Breast epithelium (tissue), 4 donors: ENCODE data around the gene KCNQ5. TPM values are rescaled to one million over a fixed set of nuclear protein-coding genes. Genes with fewer than 3 reads are reported as not detected.

Experiments
- DNase-seq, 2 donors: peaks; one replicate each; pipeline ENCODE4 v3.0.0-alpha.2; 2019; ENCODE audit warnings: low spot score in 2 of 2
- H3K27ac ChIP-seq, 2 donors: fragments of 200-600 bp; sonication (generic) in 1 of 2; one replicate each; pipeline ENCODE4 v1.5.1; 2016 to 2019; ENCODE audit warnings: mild to moderate bottlenecking in 1 of 2
- H3K27me3 ChIP-seq, 2 donors: fragments of 200-600 bp; sonication (generic) in 1 of 2; one replicate each; pipeline versions ENCODE4 v1.5.1 to v1.6.0; 2017 to 2019; ENCODE audit warnings: control low read depth in 1 of 2, mild to moderate bottlenecking in 1 of 2
- H3K36me3 ChIP-seq: fragments of 200-600 bp; one replicate; pipeline ENCODE4 v1.5.1; 2019
- H3K4me1 ChIP-seq, 2 donors: fragments of 200-600 bp; sonication (generic); one replicate each; pipeline ENCODE4 v1.5.1; 2016 to 2019; ENCODE audit warnings: control low read depth in 1 of 2
- H3K4me3 ChIP-seq, 3 donors: fragments of 200-600 bp; sonication (generic); 1 replicate in 2 of 3; 2 replicates in 1 of 3; pipeline ENCODE4 v1.5.1; 2016 to 2019; ENCODE audit warnings: mild to moderate bottlenecking in 3 of 3, moderate library complexity in 2 of 3
- H3K9me3 ChIP-seq, 2 donors: fragments of 200-600 bp; sonication (generic) in 1 of 2; one replicate each; pipeline ENCODE4 v1.5.1; 2016 to 2019; ENCODE audit warnings: control low read depth in 1 of 2
- POLR2A ChIP-seq: fragments of 450-650 bp; IDR thresholded peaks from one replicate; pipeline ENCODE4 v1.6.1; 2016; ENCODE audit warnings: antibody characterized with exemption, mild to moderate bottlenecking, moderate library complexity
- POLR2AphosphoS5 ChIP-seq, 3 donors: sonication (generic); formaldehyde crosslinking; IDR thresholded peaks; one replicate each; pipeline ENCODE4 v1.6.1; 2017; ENCODE audit warnings: antibody characterized with exemption in 3 of 3
- intact Hi-C: fragments of 100-400 bp; cut with DNase I; formaldehyde crosslinking; loops from one replicate; pipeline ENCODE4 v1.15.1; 2023; ENCODE audit warnings: low total_unique reads
- total RNA-seq, 3 donors: library from RNA; depleted of rRNA; stranded (reverse); fragments of >200 nt; gene quantifications; one replicate each; pipeline ENCODE4 v1.1.0, GENCODE V29; 2016
- TF ChIP-seq, protein P1 (sequence below), 3 donors: fragments of 450-650 bp; IDR thresholded peaks; one replicate each; pipeline ENCODE4 v1.5.1; 2016 to 2017; ENCODE audit warnings: antibody characterized with exemption in 3 of 3, mild to moderate bottlenecking in 3 of 3, moderate library complexity in 3 of 3

KCNQ5 gene
- total RNA-seq, 3 donors from 2014 or later: 0.16 to 1.0 (median 0.33) TPM

DNA sequence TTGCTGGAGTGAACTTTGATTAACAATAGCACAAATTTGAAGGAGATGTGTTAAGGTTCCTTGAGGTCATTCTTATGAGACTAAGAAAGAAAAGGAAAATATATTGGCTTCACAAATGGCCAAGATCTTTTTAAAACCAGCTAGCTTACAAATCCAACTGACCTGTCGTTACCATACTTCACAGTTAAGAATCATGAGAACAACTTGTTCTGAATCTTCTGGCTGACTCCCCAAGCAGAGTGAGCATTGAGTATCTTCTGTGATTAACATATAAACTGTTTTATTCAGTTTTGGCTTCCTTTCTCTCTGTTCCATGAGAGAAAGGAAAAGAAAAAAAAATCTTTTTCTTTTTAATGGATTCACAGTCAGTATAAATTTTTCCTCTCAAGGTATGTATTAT lies 326.3 kb downstream of the KCNQ5 start:
- no peaks in the 10 kb centered on the region for H3K36me3 ChIP-seq
- no peak for DNase-seq
- H3K4me3 ChIP-seq: no peak overlapping the region
- H3K27ac ChIP-seq: no peak overlapping the region
- no peaks in the 10 kb centered on the region for H3K4me1 ChIP-seq
- H3K27me3 ChIP-seq: no peaks in the 10 kb centered on the region
- H3K9me3 ChIP-seq: no peaks in the 10 kb centered on the region
- TF ChIP-seq POLR2AphosphoS5 (IDR thresholded peaks at IDR 0.05) (no peak), POLR2A (no peak)
- TF ChIP-seq, protein P1, sequence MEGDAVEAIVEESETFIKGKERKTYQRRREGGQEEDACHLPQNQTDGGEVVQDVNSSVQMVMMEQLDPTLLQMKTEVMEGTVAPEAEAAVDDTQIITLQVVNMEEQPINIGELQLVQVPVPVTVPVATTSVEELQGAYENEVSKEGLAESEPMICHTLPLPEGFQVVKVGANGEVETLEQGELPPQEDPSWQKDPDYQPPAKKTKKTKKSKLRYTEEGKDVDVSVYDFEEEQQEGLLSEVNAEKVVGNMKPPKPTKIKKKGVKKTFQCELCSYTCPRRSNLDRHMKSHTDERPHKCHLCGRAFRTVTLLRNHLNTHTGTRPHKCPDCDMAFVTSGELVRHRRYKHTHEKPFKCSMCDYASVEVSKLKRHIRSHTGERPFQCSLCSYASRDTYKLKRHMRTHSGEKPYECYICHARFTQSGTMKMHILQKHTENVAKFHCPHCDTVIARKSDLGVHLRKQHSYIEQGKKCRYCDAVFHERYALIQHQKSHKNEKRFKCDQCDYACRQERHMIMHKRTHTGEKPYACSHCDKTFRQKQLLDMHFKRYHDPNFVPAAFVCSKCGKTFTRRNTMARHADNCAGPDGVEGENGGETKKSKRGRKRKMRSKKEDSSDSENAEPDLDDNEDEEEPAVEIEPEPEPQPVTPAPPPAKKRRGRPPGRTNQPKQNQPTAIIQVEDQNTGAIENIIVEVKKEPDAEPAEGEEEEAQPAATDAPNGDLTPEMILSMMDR (IDR thresholded peaks at IDR 0.05): no peak
- intact Hi-C loops: no loop called here

DNA sequence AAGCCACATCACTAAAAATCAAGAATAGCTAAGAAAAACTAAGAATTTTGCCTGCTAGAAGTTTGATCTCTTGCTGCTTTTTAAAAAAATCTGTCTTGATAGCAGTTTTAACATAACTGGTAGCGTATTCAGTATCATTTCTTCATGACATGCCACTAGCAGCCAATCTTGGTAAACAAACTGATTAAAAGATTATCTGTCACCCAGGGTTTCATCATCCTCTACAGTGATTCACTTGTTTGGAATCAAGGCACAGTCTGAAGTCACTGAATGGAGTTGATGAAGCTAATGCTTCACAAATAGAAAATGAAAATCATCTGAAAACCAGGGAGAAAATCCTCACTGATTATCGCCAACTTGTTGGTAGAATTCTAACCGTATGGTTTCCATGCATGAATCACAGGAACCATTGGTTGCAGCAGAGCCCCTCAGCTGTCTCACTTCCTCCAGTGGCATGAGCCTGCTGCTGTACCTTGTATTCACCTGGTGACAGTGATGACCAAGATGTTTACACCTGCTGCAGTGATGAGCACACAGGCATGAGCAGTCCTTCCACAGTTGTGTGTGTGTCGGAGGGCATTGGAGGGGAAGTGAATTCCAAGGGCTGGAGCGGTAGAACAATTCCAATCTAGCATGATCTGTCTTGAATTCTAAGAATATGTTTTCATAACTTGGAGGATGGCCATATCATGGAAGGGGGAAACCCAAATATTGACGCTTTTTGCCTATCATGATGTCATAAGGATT lies 328.4 kb downstream of the KCNQ5 start:
- H3K4me1 ChIP-seq: no peaks in the 10 kb centered on the region
- H3K27ac ChIP-seq: no peak overlapping the region

DNA sequence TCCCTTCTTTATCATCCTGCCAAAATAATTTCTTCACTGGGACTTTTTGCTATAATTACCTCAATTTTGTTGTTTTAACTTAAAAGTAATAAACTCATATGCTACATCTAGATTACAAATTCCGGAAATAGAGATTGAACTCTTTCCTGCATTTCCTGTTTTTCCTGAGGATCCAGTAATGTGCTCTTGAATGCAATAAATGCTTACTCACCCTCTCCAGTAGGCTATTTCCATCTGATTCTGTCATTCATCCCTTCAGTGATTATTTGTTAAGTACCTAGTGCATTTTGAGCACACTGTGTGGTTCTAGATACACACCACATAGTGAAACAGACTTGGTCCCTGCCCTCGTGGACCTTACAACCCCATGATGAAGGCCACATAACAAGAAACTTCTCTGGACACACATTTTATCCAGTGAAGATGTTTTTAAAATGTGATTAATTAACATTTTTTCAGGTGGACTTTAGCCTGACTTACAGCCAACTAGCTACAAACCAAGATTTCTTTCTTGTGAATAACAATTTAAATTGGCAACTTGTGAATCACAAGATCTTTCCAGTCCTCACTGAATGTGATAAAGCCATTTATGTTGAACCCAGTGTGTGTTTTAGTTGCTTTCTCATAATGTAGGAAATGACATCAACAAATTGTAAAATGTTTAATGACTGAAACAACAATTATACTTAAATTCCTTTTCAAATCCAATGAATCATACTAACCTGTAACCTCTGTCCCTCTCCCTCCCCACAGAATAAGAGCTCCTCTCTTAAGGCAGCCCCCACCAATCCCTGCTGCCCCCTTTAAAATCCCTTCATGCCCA lies 331.2 kb downstream of the KCNQ5 start:
- TF ChIP-seq POLR2A: no peak
- no peak for TF ChIP-seq POLR2AphosphoS5 (IDR thresholded peaks at IDR 0.05)
- TF ChIP-seq, protein P1 (IDR thresholded peaks at IDR 0.05): no peak
- Histone ChIP-seq H3K27ac (no peak overlapping the region), H3K27me3 (no peaks in the 10 kb centered on the region), H3K36me3 (no peaks in the 10 kb centered on the region), H3K4me3 (no peak overlapping the region), H3K4me1 (no peaks in the 10 kb centered on the region), H3K9me3 (no peaks in the 10 kb centered on the region)
- intact Hi-C loops: loop anchor here (1.0 kb wide), 1 partner anchor 15 kb away; no protein-coding TSS in a partner anchor
- no peak for DNase-seq

More for the DNA sequence above, 328.4 kb downstream of the KCNQ5 start:
- Histone ChIP-seq H3K9me3 (no peaks in the 10 kb centered on the region), H3K36me3 (no peaks in the 10 kb centered on the region), H3K4me3 (no peak overlapping the region), H3K27me3 (no peaks in the 10 kb centered on the region)
- TF ChIP-seq POLR2AphosphoS5 (IDR thresholded peaks at IDR 0.05) (no peak), POLR2A (no peak)
- TF ChIP-seq, protein P1 (IDR thresholded peaks at IDR 0.05): no peak
- intact Hi-C loops: no loop called here
- no peak for DNase-seq

DNA sequence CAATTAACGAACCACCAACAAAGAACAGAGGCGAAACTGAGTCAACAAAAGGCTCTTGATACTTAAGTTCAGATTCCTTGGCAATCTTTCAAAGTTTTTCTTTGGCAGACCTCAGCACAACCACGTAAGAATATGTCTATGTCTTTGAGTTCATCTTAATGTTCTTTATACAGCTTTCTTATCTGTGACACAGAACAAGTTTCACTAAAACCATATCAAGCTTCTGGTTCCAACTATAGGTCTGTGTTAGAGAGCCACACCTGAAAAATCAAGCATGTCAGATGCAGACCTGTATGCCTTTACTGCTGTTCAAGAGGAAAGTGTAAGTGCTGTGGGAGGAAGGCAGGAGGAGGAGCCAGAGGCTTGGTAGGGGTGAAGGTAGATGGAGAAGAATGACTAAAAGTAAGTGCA lies 332.1 kb downstream of the KCNQ5 start:
- intact Hi-C loops: no loop called here
- TF ChIP-seq POLR2AphosphoS5 (IDR thresholded peaks at IDR 0.05) (no peak), POLR2A (no peak)
- TF ChIP-seq, protein P1 (IDR thresholded peaks at IDR 0.05): no peak
- no peaks in the 10 kb centered on the region for H3K4me1 ChIP-seq

DNA sequence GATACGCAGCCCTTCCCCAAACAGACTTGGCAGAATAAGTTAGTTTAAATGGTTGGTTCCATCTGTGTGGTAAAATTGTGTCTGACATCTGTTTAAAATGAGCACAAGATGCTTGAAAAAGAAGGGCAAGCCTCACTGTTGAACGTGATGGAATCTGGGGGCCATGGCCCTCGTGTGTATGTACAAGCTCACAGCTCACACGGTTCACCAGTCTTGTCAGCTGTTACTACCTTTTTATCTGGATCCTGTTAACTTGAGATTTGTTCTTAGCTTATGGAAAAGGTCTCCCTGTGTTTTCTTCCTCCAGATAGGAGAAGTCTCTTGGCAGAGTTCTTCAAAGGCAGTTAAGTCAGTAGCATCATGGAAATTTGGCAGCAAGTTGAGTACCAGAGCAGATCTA lies 332.9 kb downstream of the KCNQ5 start:
- DNase-seq: no peak
- no peaks in the 10 kb centered on the region for H3K27me3 ChIP-seq
- TF ChIP-seq POLR2AphosphoS5 (IDR thresholded peaks at IDR 0.05) (no peak), POLR2A (no peak)
- TF ChIP-seq, protein P1 (IDR thresholded peaks at IDR 0.05): no peak
- H3K27ac ChIP-seq: no peak overlapping the region
- no peak overlapping the region for H3K4me3 ChIP-seq
- H3K4me1 ChIP-seq: no peaks in the 10 kb centered on the region
- no peaks in the 10 kb centered on the region for H3K36me3 ChIP-seq
- no peaks in the 10 kb centered on the region for H3K9me3 ChIP-seq
- intact Hi-C loops: no loop called here

More for the DNA sequence above, 332.1 kb downstream of the KCNQ5 start:
- Histone ChIP-seq H3K9me3 (no peaks in the 10 kb centered on the region), H3K4me3 (no peak overlapping the region), H3K27me3 (no peaks in the 10 kb centered on the region), H3K36me3 (no peaks in the 10 kb centered on the region), H3K27ac (no peak overlapping the region)
- DNase-seq: no peak
